ENCODE results near the gene HOXC11. TPM values are rescaled to one million over a fixed set of nuclear protein-coding genes. Genes with fewer than 3 reads are reported as not detected.
A peak's percentile ranks its signal among the peaks of the same experiment; 100 is the strongest.

Gene HOXC11
- total and polyA plus RNA-seq, 10 of the 15 experiments (the other 5 are each of a cell fraction or from before 2014, with no cell fraction given) = not detected

DNA sequence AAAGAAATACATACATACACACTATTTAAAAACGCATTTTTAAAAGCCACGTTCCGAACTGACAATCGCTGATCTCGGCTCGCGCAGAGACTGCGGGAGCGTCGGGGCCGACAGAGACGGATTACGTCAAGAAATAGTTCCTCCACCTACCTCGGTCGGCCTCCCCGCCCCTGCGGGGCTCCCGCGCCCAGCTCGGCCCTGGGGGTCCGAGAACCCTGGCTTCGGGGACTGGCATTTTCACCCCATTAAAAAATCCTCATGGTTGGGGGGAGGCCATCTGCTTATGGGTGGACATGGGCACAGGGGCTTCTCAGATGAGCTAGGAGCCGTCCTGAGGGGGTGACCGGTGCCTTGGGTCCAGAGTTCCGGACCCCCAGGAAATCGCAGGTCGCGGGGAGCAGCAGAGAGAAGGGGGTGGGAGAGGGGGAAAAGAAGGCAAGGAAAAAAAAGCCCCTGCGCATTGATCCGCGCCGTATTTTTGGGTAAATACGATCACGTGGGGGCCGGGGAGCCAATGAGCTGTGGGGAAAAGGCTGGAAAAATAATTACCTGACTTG is 26.7 kb downstream of the HOXC11 start:
- peaks cover 21 to 39% of the 10 kb centered on the region in 2 experiments for H3K27me3 ChIP-seq (replicated peaks in 1 of 2; ENCODE audit: control insufficient read depth in 2 of 2, insufficient read depth in 2 of 2, low read length in 1 of 2)
- in situ Hi-C loops (cut with MboI) (no loop called here), intact Hi-C loops (cut with micrococcal nuclease; ENCODE audit: unreplicated experiment) (loop anchor here (10.0 kb wide), 1 partner anchor 375 kb away; no protein-coding TSS in a partner anchor)
- FAIRE-seq (no peak), ATAC-seq (no peak), DNase-seq (ENCODE audit: low read depth, low spot score) (no peak)
- no peak overlapping the region for H2AFZ ChIP-seq (ENCODE audit: control insufficient read depth, low read depth, low read length)
- H3K4me2 ChIP-seq (ENCODE audit: control insufficient read depth, insufficient read depth) = 0 out of 2 replicates have a peak overlapping the region, but pooled peaks have one; percentile 2
- POLR2A ChIA-PET = interaction anchor here (0.6 to 1.2 kb wide), 3 partner anchors 9 to 206 kb away, joined by 3 to 5 read pairs (median 3); no protein-coding TSS in a partner anchor
- BruUV-seq (replicated peaks) = no TSS peak
- no peak overlapping the region for H3K4me3 ChIP-seq
- H4K20me1 ChIP-seq (ENCODE audit: control insufficient read depth, insufficient read depth) = no peaks in the 10 kb centered on the region
- no peaks in the 10 kb centered on the region for H3K79me2 ChIP-seq (ENCODE audit: control insufficient read depth, insufficient read depth, low read length)
- H3K36me3 ChIP-seq (ENCODE audit: control insufficient read depth in 2 of 2, insufficient read depth in 2 of 2, low read length in 1 of 2) = no peaks in the 10 kb centered on the region
- no peaks in the 10 kb centered on the region for H3K9me3 ChIP-seq (replicated peaks; ENCODE audit: control insufficient read depth, insufficient read depth, low read length)
- peaks cover 7% of the 10 kb centered on the region for H3K4me1 ChIP-seq (ENCODE audit: control insufficient read depth, insufficient read depth, low read length)
- RAD21 ChIA-PET (ENCODE audit: unreplicated experiment) = interaction anchor here (0.6 to 1.5 kb wide), 6 partner anchors 9 to 279 kb away, joined by 3 to 6 read pairs (median 4); partner anchors contain the start of genes HOXC10 and SMUG1
- no peak overlapping the region for H3K27ac ChIP-seq (ENCODE audit: control insufficient read depth, insufficient read depth)
- SMC1A ChIA-PET (ENCODE audit: uncharacterized antibody, unreplicated experiment) = interaction anchor here (1.0 to 1.1 kb wide), 4 partner anchors 9 to 34 kb away, joined by 3 to 5 read pairs (median 3); partner anchors contain the start of genes HOXC5 and HOXC8
- CTCF ChIA-PET = interaction anchor here (0.8 to 4.2 kb wide), 8 partner anchors 12 to 217 kb away, joined by 3 to 20 read pairs (median 3); partner anchors contain the start of genes HOXC10 and HOXC5
- no peak overlapping the region for H3K9ac ChIP-seq (ENCODE audit: control insufficient read depth, insufficient read depth, low read length)
- 30% methylated on average over 31 of the region's 35 CpGs for WGBS (ENCODE audit: insufficient coverage, insufficient replicate concordance, low lambda C conversion rate, missing lambda C conversion rate)
- TF ChIP-seq KLF5 (IDR thresholded peaks at IDR 0.05; ENCODE audit: partially characterized antibody) (no peak), RAD51 (IDR thresholded peaks at IDR 0.05) (peak; percentile 88), STAT3 (IDR thresholded peaks at IDR 0.05; ENCODE audit: low read depth, low read length) (no peak), ZBTB4 (CRISPR knock-in tag; IDR thresholded peaks at IDR 0.05) (no peak), USF2 (IDR thresholded peaks at IDR 0.05; ENCODE audit: borderline replicate concordance, low read depth, low read length) (peak; percentile 34; the same call in 1 of the 2 replicates), DPF2 (IDR thresholded peaks at IDR 0.05) (no peak), NRF1 (conservative IDR thresholded peaks at IDR 0.05; ENCODE audit: low read depth, low read length) (no peak), SUZ12 (IDR thresholded peaks at IDR 0.05; ENCODE audit: unreplicated experiment) (peak; percentile 87), RBBP5 (conservative IDR thresholded peaks at IDR 0.05) (no peak), GABPA (IDR thresholded peaks at IDR 0.05; ENCODE audit: low read depth) (no peak), EZH2 (IDR thresholded peaks at IDR 0.05; ENCODE audit: borderline replicate concordance, control insufficient read depth, low read depth, low read length) (peak; percentile 8; the same call in 1 of the 2 replicates), USF1 (IDR thresholded peaks at IDR 0.05; ENCODE audit: borderline replicate concordance, extremely low read length, insufficient read depth, low read depth, low read length) (peak; percentile 53), ATF7 (IDR thresholded peaks at IDR 0.05; ENCODE audit: low read depth) (peak; percentile 26; the same call in 1 of the 2 replicates), HCFC1 (IDR thresholded peaks at IDR 0.05; ENCODE audit: low read length) (no peak), ASH2L (IDR thresholded peaks at IDR 0.05; ENCODE audit: borderline replicate concordance, low read depth) (no peak), SPI1 (IDR thresholded peaks at IDR 0.05; ENCODE audit: borderline replicate concordance, insufficient read depth, low read depth, low read length) (no peak)
- TF ChIP-seq, protein P1, sequence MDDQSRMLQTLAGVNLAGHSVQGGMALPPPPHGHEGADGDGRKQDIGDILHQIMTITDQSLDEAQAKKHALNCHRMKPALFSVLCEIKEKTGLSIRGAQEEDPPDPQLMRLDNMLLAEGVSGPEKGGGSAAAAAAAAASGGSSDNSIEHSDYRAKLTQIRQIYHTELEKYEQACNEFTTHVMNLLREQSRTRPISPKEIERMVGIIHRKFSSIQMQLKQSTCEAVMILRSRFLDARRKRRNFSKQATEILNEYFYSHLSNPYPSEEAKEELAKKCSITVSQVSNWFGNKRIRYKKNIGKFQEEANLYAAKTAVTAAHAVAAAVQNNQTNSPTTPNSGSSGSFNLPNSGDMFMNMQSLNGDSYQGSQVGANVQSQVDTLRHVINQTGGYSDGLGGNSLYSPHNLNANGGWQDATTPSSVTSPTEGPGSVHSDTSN (IDR thresholded peaks at IDR 0.05; ENCODE audit: insufficient replicate concordance, low read depth, low read length) = peak; percentile 42

All from GM12878 (cell line).